ENCODE data around the gene GET4.

The GET4 gene

GRCh38 chr7:874031-874749, 2.2 kb upstream of the GET4 start:
- no peak for TF ChIP-seq CTCF (IDR thresholded peaks at IDR 0.05; ENCODE audit: extremely low read depth, insufficient read depth, missing control alignments)
- in situ Hi-C loops (cut with MboI; ENCODE audit: low pct_unique_long_range_greater_than_20kb, low sequenced_read_pairs, unreplicated experiment): no loop called here
- no peak for DNase-seq (ENCODE audit: low spot score)

GRCh38 chr7:875051-875450, 1.3 kb upstream of the GET4 start:
- in situ Hi-C loops (cut with MboI; ENCODE audit: low pct_unique_long_range_greater_than_20kb, low sequenced_read_pairs, unreplicated experiment): no loop called here
- TF ChIP-seq CTCF (IDR thresholded peaks at IDR 0.05; ENCODE audit: extremely low read depth, insufficient read depth, missing control alignments): no peak
- DNase-seq (ENCODE audit: low spot score): no peak

- no peak for DNase-seq (ENCODE audit: low spot score)
- in situ Hi-C loops (cut with MboI; ENCODE audit: low pct_unique_long_range_greater_than_20kb, low sequenced_read_pairs, unreplicated experiment): no loop called here
- no peak for TF ChIP-seq CTCF (IDR thresholded peaks at IDR 0.05; ENCODE audit: extremely low read depth, insufficient read depth, missing control alignments)
Measured at GRCh38 chr7:875476-876076, 778 bp upstream of the GET4 start.

GRCh38 chr7:876972-877311, 588 bp downstream of the GET4 start:
- no peak for TF ChIP-seq CTCF (IDR thresholded peaks at IDR 0.05; ENCODE audit: extremely low read depth, insufficient read depth, missing control alignments)
- DNase-seq (ENCODE audit: low spot score): no peak
- in situ Hi-C loops (cut with MboI; ENCODE audit: low pct_unique_long_range_greater_than_20kb, low sequenced_read_pairs, unreplicated experiment): no loop called here

GRCh38 chr7:877312-878232, 1.2 kb downstream of the GET4 start:
- TF ChIP-seq CTCF (IDR thresholded peaks at IDR 0.05; ENCODE audit: extremely low read depth, insufficient read depth, missing control alignments): no peak
- no peak for DNase-seq (ENCODE audit: low spot score)
- in situ Hi-C loops (cut with MboI; ENCODE audit: low pct_unique_long_range_greater_than_20kb, low sequenced_read_pairs, unreplicated experiment): no loop called here

GRCh38 chr7:879093-879492, 2.7 kb downstream of the GET4 start:
- TF ChIP-seq CTCF (IDR thresholded peaks at IDR 0.05; ENCODE audit: extremely low read depth, insufficient read depth, missing control alignments): no peak
- in situ Hi-C loops (cut with MboI; ENCODE audit: low pct_unique_long_range_greater_than_20kb, low sequenced_read_pairs, unreplicated experiment): no loop called here
- no peak for DNase-seq (ENCODE audit: low spot score)
